K562 (cell line): ENCODE results near the gene EMC6. TPM values are rescaled to one million over a fixed set of nuclear protein-coding genes. Genes with fewer than 3 reads are reported as not detected.

ENCODE experiments used
- HNRNPLL ChIP-seq: fragments of 200-400 bp; formaldehyde crosslinking; IDR thresholded peaks from 2 replicates; pipeline ENCODE4 v1.6.1; 2017; ENCODE audit warnings: low read length, low read depth, mild to moderate bottlenecking; ENCODE audit not compliant: poor library complexity, severe bottlenecking
- PPARD ChIP-seq: fragments of 250-450 bp; sonication (Bioruptor Pico); IDR thresholded peaks from 2 replicates; pipeline ENCODE4 v1.8.0; 2022; ENCODE audit warnings: inconsistent platforms, mild to moderate bottlenecking, moderate library complexity
- TAF15 ChIP-seq: fragments of 200-400 bp; formaldehyde crosslinking; IDR thresholded peaks from 2 replicates; pipeline ENCODE4 v1.6.1; 2017; ENCODE audit warnings: mild to moderate bottlenecking, low read depth, low read length, moderate library complexity
- ZNF778 ChIP-seq: fragments of 450-650 bp; formaldehyde crosslinking; IDR thresholded peaks from 2 replicates; pipeline ENCODE4 v1.4.0; 2020; ENCODE audit warnings: mild to moderate bottlenecking, moderate library complexity
- polyA plus RNA-seq, 8 experiments: library from polyadenylated mRNA; depleted of rRNA in 4 of 8; stranded (reverse) in 5 of 8; unstranded in 3 of 8; fragments of >200 nt; fragmentation: Nextera tagmentation in 2 of 8; fragmentation: Illumina TruSeq in 1 of 8; extraction: Ambion mirVana in 2 of 8; extraction: Trizol in 1 of 8; gene quantifications; 2 replicates each; pipeline versions ENCODE4 v1.2.1 to v1.2.3, GENCODE V29; 2011 to 2014; ENCODE audit warnings: inconsistent platforms in 1 of 8, missing spikeins in 1 of 8
- total RNA-seq, 7 experiments: library from RNA; depleted of rRNA in 6 of 7; stranded (reverse); fragments of >200 nt in 6 of 7; fragmentation: Illumina TruSeq in 2 of 7; extraction: Trizol in 2 of 7; gene quantifications; 2 replicates each; pipeline versions ENCODE4 v1.2.1 to v1.2.3, GENCODE V29; 2011 to 2021; ENCODE audit warnings: low replicate concordance in 1 of 7
- TF ChIP-seq, protein P1 (sequence below), 2 experiments: fragments of 450-650 bp; IDR thresholded peaks; 2 replicates each; pipeline ENCODE4 v1.6.1; 2016; ENCODE audit warnings: mild to moderate bottlenecking in 2 of 2, borderline replicate concordance in 1 of 2, low read depth in 1 of 2, moderate library complexity in 1 of 2
- TF ChIP-seq, protein P2 (sequence below): fragments of 450-650 bp; IDR thresholded peaks from 2 replicates; pipeline ENCODE4 v1.6.1; 2016; ENCODE audit warnings: mild to moderate bottlenecking, moderate library complexity

Gene EMC6
- total and polyA plus RNA-seq, 9 of the 15 experiments (the other 6 are each of a cell fraction or from before 2014, with no cell fraction given) = 2.9 to 136 (median 24.9) TPM

DNA sequence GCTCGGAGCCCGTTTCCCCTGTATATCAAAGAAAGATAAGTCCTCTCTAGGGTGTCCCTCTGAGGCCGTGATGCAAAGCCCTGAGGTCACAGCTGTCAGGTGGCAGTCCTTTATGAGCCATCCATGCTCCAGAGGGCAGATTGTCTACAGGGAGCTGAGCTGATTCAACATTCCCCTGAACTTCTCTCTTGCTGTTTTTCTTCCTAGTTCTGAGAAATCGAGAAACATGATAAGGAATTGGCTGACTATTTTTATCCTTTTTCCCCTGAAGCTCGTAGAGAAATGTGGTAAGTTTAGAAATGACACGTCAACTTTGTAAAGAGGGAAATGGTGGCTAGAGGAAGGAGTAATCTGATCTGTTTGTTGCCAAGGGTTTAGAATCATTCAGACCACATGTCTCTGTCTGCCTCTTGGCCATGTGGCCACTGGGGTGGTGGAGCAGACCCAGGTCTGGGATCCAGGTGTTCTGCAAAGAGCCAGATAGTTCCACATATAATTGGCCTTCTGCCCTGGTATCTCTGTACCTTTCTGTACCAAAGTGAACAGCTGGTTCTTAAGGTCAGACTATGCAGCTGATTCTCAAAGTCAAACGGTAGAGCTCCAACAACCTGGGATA is 28.5 kb upstream of the EMC6 start (continued):
- TF ChIP-seq, protein P1, sequence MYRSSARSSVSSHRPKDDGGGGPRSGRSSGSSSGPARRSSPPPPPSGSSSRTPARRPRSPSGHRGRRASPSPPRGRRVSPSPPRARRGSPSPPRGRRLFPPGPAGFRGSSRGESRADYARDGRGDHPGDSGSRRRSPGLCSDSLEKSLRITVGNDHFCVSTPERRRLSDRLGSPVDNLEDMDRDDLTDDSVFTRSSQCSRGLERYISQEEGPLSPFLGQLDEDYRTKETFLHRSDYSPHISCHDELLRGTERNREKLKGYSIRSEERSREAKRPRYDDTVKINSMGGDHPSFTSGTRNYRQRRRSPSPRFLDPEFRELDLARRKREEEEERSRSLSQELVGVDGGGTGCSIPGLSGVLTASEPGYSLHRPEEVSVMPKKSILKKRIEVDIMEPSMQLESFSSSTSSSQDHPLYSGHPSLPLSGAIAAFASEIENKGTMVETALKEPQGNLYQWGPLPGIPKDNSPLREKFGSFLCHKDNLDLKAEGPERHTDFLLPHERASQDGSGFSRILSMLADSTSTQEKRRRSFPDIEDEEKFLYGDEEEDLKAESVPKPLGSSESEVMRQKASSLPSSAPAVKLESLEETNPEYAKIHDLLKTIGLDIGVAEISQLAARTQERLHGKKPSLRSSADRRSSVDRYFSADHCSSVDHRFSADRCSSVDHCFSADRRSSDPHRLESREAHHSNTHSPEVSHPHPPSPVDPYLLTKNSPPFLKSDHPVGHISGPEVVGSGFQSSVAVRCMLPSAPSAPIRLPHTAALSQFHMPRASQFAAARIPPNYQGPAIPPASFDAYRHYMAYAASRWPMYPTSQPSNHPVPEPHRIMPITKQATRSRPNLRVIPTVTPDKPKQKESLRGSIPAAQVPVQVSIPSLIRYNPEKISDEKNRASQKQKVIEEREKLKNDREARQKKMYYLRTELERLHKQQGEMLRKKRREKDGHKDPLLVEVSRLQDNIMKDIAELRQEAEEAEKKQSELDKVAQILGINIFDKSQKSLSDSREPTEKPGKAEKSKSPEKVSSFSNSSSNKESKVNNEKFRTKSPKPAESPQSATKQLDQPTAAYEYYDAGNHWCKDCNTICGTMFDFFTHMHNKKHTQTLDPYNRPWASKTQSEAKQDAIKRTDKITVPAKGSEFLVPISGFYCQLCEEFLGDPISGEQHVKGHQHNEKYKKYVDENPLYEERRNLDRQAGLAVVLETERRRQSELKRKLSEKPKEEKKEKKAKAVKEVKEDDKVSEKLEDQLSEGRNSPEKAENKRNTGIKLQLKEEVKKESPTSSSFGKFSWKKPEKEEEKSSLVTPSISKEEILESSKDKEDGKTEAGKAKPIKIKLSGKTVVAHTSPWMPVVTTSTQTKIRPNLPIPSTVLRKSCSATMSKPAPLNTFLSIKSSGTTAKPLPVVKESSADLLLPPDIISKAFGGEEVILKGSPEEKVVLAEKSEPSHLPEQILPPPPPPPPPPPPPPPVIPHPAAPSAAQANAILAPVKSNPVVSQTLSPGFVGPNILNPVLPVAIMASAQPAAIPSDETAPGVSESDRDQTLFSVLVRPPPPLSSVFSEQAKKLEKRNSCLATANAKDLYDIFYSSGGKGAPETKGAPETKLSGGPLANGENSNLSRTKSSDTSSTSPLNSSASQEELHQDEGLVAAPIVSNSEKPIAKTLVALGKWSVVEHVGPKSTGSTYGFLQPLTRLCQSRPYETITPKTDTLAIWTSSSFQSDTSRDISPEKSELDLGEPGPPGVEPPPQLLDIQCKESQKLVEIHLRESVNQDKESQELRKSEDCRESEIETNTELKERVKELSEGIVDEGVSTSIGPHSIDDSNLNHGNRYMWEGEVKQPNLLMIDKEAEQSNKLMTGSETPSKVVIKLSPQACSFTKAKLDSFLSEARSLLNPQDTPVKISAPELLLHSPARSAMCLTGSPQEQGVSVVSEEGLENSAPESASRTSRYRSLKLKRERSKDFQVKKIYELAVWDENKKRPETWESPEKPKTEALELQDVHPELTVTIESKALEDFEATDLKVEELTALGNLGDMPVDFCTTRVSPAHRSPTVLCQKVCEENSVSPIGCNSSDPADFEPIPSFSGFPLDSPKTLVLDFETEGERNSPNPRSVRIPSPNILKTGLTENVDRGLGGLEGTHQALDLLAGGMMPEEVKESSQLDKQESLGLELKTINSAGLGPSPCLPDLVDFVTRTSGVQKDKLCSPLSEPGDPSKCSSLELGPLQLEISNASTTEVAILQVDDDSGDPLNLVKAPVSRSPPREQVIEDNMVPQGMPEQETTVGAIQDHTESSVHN (IDR thresholded peaks at IDR 0.05; ENCODE audit: borderline replicate concordance in 1 of 2, low read depth in 1 of 2) = peak in 1 of 2 experiments; percentile 57; a peak in 2 of 4 replicates
- TF ChIP-seq ZNF778 (CRISPR knock-in tag) (no peak), TAF15 (no peak), HNRNPLL (no peak), PPARD (CRISPR knock-in tag) (no peak)
- TF ChIP-seq, protein P2, sequence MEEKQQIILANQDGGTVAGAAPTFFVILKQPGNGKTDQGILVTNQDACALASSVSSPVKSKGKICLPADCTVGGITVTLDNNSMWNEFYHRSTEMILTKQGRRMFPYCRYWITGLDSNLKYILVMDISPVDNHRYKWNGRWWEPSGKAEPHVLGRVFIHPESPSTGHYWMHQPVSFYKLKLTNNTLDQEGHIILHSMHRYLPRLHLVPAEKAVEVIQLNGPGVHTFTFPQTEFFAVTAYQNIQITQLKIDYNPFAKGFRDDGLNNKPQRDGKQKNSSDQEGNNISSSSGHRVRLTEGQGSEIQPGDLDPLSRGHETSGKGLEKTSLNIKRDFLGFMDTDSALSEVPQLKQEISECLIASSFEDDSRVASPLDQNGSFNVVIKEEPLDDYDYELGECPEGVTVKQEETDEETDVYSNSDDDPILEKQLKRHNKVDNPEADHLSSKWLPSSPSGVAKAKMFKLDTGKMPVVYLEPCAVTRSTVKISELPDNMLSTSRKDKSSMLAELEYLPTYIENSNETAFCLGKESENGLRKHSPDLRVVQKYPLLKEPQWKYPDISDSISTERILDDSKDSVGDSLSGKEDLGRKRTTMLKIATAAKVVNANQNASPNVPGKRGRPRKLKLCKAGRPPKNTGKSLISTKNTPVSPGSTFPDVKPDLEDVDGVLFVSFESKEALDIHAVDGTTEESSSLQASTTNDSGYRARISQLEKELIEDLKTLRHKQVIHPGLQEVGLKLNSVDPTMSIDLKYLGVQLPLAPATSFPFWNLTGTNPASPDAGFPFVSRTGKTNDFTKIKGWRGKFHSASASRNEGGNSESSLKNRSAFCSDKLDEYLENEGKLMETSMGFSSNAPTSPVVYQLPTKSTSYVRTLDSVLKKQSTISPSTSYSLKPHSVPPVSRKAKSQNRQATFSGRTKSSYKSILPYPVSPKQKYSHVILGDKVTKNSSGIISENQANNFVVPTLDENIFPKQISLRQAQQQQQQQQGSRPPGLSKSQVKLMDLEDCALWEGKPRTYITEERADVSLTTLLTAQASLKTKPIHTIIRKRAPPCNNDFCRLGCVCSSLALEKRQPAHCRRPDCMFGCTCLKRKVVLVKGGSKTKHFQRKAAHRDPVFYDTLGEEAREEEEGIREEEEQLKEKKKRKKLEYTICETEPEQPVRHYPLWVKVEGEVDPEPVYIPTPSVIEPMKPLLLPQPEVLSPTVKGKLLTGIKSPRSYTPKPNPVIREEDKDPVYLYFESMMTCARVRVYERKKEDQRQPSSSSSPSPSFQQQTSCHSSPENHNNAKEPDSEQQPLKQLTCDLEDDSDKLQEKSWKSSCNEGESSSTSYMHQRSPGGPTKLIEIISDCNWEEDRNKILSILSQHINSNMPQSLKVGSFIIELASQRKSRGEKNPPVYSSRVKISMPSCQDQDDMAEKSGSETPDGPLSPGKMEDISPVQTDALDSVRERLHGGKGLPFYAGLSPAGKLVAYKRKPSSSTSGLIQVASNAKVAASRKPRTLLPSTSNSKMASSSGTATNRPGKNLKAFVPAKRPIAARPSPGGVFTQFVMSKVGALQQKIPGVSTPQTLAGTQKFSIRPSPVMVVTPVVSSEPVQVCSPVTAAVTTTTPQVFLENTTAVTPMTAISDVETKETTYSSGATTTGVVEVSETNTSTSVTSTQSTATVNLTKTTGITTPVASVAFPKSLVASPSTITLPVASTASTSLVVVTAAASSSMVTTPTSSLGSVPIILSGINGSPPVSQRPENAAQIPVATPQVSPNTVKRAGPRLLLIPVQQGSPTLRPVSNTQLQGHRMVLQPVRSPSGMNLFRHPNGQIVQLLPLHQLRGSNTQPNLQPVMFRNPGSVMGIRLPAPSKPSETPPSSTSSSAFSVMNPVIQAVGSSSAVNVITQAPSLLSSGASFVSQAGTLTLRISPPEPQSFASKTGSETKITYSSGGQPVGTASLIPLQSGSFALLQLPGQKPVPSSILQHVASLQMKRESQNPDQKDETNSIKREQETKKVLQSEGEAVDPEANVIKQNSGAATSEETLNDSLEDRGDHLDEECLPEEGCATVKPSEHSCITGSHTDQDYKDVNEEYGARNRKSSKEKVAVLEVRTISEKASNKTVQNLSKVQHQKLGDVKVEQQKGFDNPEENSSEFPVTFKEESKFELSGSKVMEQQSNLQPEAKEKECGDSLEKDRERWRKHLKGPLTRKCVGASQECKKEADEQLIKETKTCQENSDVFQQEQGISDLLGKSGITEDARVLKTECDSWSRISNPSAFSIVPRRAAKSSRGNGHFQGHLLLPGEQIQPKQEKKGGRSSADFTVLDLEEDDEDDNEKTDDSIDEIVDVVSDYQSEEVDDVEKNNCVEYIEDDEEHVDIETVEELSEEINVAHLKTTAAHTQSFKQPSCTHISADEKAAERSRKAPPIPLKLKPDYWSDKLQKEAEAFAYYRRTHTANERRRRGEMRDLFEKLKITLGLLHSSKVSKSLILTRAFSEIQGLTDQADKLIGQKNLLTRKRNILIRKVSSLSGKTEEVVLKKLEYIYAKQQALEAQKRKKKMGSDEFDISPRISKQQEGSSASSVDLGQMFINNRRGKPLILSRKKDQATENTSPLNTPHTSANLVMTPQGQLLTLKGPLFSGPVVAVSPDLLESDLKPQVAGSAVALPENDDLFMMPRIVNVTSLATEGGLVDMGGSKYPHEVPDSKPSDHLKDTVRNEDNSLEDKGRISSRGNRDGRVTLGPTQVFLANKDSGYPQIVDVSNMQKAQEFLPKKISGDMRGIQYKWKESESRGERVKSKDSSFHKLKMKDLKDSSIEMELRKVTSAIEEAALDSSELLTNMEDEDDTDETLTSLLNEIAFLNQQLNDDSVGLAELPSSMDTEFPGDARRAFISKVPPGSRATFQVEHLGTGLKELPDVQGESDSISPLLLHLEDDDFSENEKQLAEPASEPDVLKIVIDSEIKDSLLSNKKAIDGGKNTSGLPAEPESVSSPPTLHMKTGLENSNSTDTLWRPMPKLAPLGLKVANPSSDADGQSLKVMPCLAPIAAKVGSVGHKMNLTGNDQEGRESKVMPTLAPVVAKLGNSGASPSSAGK = peak; percentile 65
